ENCODE measurements around the gene ITIH1.
"Not testable (repeated sequence)": the region's sequence is repeated elsewhere in the genome, so short reads cannot be mapped to it uniquely, and the experiment has no call there.

The ITIH1 gene

DNA sequence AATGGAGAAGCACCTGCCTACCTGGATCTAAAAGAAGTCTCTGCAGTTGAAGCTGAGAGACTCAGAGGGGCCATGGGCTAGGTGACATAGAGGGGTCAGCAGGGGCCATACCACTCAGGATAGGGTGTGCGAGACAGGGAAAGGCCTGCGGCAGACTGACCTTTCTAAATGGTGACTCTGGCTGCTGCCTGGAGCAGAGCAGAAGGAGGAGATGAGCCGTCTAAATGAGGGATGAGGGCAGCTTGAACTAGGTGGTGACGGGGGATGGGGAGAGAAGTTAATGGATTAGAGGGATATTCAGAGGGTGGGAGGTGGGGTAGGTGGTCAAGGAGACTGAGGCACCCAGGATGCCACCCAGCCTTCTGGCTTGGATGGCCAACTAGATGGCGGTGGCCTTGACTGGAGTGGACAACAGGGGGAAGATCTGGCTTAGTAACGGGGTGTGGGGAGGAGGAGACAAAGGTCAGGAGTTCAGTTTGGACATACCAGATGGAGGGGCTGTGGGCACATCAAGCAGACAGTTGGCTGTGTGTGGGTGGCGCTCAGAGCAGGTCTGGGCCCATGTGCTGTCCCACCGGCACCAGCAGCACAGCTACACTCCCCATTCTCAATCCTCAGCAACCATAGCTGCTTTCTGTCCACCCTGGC lies 3.2 kb upstream of the ITIH1 start:
- no peak for DNase-seq (ENCODE audit: low read depth, low spot score)

DNA sequence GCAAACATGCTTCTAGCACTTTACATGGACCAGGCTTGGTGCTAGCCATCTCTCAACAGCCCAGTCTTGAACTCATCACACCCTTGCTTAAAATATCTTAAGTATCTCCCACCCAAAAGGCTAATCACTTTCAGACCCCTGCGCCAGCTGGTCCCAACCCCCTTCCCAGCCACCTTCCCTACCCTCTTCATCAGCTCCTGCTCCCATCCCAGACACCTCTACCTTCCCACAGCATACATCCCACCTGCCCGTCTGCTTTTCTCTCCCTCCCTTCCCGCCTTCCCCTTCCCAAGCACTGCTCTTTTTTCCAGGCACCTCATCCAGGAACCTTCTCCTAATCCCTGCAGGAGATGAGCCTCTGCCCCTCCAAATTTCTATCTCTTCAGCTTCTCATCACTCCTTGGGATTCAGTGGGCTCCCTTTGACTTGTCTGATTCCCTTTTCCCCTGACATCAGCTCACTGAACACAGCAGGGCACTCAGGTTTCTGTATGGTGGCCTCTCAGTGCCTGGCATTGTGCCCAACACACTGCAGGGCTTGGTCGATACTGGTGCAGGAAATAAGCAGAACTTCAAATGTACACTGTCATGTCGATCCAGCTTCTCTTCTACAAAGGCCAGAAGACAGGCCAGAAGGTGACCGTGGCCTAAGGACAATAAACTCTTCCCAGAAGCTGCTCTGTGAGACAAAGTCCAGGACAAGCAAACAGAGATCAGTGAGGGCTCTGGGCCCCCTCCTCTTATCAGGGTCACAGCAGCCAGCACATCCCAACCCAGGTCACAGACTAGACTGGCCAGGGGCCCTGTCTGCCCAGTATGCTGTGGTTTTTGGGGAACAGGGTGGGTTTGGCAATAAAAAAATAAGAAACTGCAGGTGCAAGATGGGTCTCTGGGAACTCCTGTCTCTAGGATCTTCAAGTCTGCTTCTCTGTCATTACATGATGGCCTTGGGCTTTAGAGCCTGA lies 2.2 kb upstream of the ITIH1 start:
- no peak for DNase-seq (ENCODE audit: low read depth, low spot score)

DNA sequence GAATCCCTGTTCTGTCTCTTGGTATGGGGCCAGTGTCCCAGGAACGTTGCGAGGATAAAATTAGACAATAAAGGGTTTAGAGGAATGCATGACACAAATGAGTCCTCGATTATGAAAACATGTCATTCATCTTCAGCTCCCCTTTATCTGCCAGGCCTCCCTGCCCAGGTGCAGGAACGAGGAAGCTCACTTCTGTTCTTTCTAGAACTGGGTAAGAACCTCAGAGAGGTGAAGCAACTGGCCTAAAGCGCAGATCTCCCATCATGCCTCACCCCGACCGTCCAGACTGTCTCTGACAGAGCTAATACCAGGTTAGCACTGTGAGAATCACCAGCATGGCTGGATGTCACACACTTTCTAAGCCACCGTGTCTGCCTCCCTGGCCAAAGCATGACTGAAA lies 1.5 kb upstream of the ITIH1 start:
- no peak for DNase-seq (ENCODE audit: low read depth, low spot score)

DNA sequence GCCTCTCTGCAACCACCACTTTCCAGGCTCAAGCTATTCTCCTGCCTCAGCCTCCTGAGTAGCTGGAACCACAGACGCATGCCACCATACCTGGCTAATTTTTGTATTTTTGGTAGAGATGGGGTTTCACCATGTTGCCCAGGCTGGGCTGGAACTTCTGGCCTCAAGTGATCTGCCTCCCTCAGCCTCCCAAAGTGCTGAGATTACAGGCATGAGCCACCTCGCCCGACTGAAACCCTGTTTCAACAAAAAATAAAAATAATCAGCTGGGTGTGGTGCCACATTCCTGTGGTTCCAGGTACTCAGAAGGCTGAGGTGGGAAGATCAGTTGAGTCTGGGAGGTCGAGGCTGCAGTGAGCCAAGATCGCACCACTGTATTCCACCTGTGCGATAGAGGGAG lies 913 bp upstream of the ITIH1 start:
- not testable (repeated sequence) for DNase-seq (ENCODE audit: low read depth, low spot score)

DNA sequence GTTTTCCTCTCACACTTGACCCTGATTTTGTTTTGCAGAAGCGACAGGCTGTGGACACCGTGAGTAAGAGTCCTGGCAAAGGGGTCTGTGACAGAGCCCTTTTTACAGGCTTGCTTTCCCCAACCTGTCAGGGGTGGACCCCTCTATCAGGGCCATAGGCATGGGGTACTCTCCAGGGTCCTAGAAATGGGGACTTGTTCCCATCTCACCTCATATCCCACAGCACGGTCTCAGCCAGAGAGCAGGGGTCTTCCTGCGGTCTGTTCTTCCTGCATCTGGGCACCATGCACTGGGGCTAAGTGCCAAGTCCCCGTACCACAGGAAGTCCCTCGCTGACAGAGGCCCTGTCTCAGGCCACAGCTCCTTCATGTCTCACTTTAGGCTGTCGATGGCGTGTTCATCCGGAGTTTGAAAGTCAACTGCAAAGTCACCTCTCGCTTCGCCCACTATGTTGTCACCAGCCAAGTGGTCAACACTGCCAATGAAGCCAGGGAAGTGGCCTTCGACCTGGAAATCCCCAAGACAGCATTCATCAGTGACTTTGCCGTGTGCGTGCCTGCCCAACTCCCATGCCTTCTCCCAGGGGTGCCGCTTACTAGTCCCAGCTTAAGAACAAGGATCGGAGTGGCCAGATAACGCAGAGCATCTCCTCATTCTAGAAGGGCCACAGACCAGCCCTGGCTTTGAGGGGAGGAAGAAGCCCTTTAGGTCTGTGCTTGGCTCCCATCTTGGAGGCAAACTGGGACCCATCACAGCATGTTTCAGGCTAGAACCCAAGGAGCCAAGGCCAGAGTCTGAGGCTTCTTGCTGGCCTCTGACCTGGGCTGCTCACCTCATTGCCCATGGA lies 783 bp downstream of the ITIH1 start:
- DNase-seq (ENCODE audit: low read depth, low spot score): no peak

DNA sequence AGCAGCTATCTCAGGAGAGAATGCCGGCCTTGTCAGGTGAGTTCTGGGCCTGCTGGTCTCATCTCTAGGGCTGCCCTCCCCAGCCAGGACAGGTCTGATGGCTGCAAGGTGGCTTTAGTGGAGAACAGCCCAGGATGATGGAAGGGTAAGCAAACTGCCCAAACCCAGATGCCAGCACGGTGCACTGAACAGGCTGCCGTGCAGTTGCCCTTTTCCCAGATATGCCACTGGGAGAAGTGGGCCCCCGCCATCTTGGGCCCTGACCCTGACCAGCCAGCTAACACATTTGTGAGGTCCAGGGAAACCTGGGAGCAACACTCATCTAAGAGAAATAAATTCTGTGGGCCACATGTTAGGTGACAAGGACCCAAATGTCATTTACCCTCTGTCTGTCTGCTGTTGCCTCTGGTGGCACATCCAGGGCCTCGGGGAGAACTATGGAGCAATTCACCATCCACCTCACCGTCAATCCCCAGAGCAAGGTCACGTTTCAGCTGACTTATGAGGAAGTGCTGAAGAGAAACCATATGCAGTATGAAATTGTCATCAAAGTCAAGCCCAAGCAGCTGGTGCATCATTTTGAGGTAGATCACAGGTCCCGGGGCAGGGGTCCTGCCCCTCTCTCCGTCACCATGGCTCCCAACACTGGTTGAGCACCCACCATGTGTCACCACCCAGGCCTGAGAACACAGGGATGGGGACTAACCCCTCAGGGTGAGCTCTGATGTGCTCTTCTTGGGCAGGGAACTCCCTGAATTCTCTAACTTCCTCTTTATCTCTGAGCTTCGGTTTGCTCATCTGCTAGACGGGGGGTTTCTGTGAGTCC lies 1.8 kb downstream of the ITIH1 start:
- DNase-seq (ENCODE audit: low read depth, low spot score): no peak

DNA sequence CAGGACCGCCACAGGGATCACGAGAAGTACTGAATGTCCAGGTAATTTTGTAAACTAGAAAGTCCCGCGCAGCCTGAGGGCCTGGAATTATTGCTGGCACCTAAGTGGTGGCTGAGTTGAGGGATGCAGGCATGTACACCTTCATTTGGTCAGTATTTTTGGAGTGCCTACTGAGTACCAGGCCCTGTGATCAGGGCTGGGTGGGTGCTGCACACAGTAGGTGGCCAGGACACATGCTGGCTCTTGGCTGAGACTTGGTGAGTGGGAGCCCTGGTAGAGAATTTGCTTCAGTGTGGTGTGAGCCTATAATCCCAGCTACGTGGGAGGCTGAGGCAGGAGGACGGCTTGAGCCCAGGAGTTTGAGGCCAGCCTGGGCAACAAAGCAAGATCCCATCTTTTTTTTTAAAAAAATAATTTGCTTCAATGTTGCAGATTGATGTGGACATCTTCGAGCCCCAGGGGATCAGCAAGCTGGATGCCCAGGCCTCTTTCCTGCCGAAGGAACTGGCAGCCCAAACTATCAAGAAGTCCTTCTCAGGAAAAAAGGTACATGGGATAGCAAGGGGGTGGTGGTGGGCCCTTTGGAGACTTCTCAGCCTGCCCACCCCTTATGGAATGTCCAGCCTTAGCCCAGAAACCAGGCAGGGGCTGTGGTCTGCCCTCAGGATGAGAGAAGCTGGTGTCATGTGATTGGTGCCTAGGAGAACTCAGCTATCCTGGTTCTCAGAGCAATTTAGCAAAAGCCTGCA lies 2.6 kb downstream of the ITIH1 start:
- DNase-seq (ENCODE audit: low read depth, low spot score): no peak

DNA sequence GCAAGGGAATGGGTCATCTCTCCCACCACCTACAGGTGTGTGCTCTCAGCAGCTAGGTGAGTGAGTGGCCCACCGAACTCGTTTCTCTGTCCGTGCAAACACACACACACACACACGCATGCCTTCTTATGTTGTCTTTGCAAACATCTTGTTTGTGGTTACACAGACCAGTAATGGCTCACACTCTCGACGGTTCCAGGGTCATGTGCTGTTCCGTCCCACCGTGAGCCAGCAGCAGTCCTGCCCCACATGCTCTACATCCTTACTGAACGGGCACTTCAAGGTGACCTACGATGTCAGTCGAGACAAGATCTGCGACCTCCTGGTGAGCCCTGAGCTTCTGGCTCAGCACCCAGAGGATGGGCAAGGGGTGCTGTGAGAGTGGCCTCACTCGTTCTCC lies 4.3 kb downstream of the ITIH1 start:
- DNase-seq (ENCODE audit: low read depth, low spot score): no peak

DNA sequence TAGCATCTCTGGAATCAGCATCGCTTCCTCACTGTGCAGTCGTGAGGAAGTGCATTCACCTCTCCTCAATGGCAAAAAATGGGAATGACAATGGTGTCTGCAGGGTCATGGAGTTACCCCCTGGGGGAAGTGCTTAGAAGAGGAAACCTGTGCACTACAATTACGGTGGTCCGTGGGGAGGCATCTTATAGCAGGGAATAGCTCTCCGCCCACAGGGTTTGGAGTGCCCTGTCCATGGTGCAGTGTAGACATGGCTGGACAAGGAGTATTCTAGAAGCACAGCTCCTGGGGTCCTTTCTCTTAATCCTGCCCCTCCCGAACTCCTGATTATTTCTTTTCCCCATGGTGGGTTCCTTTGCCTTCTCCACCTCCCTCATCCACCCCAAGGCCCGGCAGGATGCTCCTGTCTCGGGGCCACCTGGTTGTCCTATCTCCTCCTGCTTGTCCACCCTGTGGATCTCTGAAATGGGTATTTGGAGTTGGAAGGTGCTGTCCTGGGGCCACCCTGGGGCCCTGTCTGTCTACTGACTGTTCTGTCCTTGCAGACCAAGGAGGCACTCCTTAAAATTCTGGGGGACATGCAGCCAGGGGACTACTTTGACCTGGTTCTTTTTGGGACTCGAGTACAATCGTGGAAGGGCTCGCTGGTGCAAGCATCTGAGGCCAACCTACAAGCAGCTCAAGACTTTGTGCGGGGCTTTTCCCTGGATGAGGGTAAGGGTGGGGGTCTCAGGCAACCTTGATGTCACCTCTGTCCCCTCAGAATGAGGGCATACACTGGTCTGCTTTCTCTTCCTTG lies 5.2 kb downstream of the ITIH1 start:
- DNase-seq (ENCODE audit: low read depth, low spot score): no peak

DNA sequence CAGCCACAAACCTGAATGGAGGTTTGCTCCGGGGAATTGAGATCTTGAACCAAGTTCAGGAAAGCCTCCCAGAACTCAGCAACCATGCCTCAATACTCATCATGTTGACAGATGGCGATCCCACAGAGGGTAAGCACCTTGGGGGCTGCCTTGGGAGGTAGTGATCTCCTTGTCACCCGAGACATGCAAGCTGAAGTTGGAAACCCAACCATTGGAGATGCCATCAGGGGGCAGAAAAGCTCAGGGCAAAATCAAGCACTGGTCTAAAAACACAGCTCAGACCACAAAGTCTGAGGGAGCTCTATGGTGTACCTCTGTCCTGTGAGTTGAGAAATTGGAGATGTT lies 5.8 kb downstream of the ITIH1 start:
- no peak for DNase-seq (ENCODE audit: low read depth, low spot score)

DNA sequence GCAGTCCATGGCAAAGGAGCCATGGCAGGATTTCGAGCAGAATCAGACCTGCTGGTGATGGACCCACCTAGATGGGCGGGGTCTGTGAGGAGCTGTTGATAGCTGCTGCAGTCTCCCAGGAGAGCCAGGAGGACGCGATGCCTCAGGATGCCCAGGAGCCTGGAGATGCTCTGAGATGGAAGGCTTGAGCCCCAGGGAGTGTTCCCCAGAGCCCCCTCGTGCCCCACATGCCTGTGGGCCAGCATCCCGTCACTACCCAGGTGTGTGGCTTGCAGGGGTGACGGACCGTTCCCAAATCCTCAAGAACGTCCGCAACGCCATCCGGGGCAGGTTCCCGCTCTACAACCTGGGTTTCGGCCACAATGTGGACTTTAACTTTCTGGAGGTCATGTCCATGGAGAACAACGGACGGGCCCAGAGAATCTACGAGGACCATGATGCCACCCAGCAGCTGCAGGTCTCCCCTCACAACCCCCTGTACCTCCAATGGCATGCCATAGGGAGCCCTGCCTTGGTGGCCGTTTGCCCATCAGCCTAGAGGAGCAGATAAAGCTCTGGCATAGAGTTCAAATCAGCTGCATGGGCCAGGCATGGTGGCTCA lies 6.7 kb downstream of the ITIH1 start:
- no peak for DNase-seq (ENCODE audit: low read depth, low spot score)

DNA sequence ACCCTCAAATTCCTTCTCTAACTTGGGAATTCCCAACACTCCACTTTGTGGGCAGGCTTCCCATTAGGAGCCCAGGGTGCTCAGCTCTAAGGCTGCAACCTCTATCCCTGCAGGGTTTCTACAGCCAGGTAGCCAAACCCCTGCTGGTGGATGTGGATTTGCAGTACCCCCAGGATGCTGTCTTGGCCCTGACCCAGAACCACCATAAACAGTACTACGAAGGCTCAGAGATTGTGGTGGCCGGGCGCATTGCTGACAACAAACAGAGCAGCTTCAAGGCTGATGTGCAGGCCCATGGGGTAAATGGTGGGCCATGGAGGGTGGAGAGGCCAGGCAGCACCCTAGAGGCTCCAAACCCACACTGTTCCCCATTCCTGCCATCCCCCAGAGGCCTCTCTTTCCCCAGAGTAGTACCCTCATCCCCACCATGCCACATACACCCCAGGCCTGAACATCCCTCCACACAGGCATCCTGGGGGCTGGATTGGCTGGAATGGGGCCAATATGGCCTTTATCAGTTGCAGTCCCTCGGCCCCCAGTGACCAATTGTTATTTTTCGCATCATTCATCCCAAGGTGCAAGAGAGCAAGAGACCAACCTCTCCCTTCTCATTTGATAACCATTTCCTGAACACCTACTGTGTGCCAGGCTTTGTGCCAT lies 7.7 kb downstream of the ITIH1 start:
- DNase-seq (ENCODE audit: low read depth, low spot score): no peak

DNA sequence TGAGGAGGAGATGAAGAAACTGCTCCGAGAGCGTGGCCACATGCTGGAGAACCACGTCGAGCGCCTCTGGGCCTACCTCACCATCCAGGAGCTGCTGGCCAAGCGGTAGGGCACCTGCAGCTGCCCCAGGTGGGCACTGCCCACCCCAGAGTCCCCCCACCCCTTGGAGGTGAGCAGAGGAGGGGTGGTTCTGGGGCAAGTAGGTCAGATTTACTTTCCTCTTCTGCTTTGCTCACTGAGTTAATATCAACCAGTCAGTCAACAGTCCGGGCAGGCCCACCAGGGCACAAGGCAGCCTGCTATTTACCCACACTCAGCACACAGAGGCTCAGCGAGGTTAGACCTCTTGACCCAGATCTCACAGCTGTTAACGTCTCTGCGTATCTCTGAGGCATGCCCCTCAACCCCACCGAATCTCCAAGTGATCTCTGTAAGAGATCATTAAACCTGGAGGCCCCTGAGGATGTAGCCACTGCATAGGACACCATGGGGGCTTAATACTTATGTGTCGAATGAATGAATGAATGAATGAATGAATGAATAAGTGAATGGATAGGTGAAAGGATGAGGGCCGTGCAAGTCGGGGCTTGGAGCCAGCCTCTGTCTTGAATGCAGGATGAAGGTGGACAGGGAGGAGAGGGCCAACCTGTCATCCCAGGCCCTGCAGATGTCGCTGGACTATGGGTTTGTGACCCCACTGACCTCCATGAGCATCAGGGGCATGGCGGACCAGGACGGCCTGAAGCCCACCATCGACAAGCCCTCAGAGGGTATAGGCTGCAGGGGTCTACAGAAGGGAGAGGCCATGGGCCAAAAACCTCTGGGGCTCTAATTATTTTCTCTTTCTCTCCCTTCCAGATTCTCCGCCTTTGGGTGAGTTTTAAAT lies 9.2 kb downstream of the ITIH1 start:
- no peak for DNase-seq (ENCODE audit: low read depth, low spot score)

DNA sequence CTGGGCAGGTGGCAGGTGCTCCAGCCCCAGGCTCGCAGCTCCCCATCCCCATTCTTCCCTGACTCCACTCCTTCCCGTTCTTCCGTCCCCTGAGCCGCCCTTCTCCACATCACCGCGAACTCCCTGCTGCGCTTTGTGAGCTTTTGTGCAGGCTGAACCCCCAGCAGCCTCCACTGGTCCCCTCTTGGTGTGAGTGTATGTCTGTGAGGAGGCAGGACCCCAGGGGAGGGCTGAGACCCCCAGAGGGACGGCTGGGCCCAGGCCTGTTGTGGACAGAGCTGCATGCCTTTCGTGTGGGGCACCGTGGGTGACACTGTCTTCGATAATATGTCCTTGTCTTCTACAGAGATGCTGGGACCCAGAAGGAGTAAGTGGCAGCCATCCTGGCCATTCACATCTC lies 9.8 kb downstream of the ITIH1 start:
- DNase-seq (ENCODE audit: low read depth, low spot score): no peak

DNA sequence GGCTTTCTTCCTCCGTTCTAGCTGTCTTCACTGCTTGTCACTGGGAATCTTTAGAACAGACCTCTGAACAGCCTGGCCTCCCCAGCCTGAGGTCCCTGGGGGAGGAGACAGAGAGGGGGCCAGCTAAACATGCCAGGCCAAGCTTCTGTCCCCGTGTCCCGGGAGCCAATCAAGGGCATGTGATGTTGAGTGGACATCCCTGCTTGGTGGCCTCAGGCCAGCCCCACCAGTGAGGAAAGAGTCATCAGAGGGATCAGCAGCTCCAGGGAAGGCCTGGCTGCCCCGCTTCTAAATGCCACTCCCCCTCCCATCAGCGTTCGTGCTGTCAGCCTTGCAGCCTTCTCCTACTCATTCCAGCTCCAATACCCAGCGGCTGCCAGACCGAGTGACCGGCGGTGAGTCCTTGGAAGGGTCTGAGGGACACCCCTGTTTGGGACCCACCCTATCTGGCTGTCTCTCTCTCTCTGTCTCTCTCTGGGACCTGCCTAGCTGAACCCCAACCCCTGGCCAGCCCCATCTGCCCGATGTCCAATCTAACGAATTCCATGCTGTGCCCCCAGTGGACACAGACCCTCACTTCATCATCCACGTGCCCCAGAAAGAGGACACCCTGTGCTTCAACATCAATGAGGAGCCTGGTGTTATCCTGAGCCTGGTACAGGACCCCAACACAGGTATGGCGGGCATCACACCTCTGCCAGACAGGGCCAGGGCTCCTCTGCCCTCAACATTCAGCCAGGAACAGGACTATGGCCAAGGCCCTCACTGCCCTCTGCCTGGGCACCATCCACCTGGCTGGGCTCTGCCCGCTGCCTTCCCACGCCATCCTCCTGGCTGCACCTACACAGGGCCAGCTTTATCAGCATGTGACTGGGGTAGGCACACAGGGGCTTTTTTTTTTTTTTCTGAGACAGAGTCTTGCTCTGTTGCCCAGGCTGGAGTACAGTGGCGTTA lies 10.6 kb downstream of the ITIH1 start:
- DNase-seq (ENCODE audit: low read depth, low spot score): no peak

DNA sequence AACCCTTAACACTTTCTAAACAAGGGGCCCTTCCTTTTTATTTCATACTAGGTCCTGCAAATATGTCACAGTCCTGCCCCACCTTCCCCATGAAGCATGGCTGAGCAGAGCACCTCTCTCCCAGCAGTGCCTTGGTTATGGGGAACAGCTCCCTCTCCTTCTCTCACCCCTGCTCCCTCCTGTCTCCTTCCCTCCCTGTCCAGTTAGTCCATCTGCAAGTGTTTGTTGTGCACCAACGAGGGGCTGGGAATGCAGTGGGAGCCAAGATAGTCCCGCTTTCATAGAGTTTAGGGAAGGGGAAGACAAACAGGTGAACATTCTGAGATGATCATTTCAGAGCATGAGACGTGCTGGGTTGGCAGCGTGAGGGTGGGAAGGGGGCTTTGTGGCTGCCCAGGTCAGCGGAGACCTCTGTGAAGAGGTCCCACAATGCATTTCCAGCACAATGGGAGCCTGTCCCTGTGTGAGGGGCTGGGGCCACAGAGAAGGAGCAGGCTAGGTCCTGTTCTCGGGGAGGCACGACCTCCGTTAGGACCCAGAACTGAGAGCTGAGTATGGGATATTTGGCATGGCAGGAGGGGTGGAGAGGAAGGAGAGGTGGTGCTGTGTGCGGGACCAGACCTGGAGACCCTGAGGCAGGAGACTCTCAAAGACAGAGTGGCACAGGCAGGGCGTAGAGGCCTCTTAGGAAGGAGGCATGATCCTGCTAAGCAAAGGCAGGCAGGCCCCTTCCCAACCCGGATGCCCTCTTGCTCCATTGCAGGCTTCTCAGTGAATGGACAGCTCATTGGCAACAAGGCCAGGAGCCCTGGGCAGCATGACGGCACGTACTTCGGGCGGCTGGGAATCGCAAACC lies 11.7 kb downstream of the ITIH1 start:
- no peak for DNase-seq (ENCODE audit: low read depth, low spot score)
